Measurements from ENCODE around the gene FOXP1.

DNA sequence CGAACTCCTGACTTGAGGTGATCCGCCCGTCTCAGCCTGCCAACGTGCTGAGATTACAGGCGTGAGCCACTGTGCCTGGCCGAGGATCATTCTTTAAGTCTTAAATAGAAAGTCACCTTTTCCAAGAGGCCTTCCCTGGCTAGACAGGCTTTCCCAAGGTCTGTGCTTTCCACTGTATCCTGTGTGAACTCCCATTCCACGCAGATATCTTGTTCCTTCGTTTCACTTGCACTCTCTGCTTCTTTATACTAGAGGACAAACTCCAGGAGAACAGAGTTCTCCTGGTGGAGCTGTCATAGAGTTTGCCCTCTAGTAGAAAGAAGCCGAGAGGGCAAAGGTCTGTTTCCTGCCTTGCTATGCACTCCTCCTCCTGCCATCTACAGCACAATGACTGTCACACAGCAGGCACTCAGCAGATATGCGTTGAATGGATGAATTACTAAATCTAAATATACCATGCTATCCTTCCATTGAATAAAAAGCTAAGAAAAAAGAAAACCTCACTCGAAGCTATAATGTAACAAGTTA, 211.2 kb downstream of the FOXP1 start:
- TF ChIP-seq, protein P1, sequence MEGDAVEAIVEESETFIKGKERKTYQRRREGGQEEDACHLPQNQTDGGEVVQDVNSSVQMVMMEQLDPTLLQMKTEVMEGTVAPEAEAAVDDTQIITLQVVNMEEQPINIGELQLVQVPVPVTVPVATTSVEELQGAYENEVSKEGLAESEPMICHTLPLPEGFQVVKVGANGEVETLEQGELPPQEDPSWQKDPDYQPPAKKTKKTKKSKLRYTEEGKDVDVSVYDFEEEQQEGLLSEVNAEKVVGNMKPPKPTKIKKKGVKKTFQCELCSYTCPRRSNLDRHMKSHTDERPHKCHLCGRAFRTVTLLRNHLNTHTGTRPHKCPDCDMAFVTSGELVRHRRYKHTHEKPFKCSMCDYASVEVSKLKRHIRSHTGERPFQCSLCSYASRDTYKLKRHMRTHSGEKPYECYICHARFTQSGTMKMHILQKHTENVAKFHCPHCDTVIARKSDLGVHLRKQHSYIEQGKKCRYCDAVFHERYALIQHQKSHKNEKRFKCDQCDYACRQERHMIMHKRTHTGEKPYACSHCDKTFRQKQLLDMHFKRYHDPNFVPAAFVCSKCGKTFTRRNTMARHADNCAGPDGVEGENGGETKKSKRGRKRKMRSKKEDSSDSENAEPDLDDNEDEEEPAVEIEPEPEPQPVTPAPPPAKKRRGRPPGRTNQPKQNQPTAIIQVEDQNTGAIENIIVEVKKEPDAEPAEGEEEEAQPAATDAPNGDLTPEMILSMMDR (IDR thresholded peaks at IDR 0.05) = no peak
- no peak for TF ChIP-seq POLR2A (IDR thresholded peaks at IDR 0.05)
